GM12878 (cell line): ENCODE results near the gene NAP1L5. TPM values are rescaled to one million over a fixed set of nuclear protein-coding genes. Genes with fewer than 3 reads are reported as not detected.

Experiments used
- ATAC-seq: fragments of 200-7000 bp; cut with Tn5 transposase; 3 replicates; pipeline ENCODE4 v1.9.1; 2020; ENCODE audit warnings: mild to moderate bottlenecking, moderate library complexity
- BruUV-seq: library from RNA; stranded (reverse); fragments of 400-500 nt; replicated peaks from 2 replicates; lab custom pipeline; 2021; lab: Mats Ljungman, UMichigan
- CTCF ChIA-PET: fragments of 300-600 bp; sonication (Branson Sonifier 250); formaldehyde crosslinking; extraction: SDS; loops from one replicate; lab custom pipeline; 2021; ENCODE audit warnings: inconsistent platforms; lab: Yijun Ruan, JAX
- POLR2A ChIA-PET: fragments of 350-600 bp; formaldehyde crosslinking; extraction: SDS; loops from one replicate; lab custom pipeline; 2021; ENCODE audit warnings: inconsistent platforms; lab: Charles Lee
- RAD21 ChIA-PET: fragments of 300-600 bp; sonication (Branson Sonifier 250); formaldehyde crosslinking; loops from one replicate; lab custom pipeline; 2023; ENCODE audit warnings: antibody characterized with exemption; ENCODE audit not compliant: unreplicated experiment; lab: Charles Lee
- SMC1A ChIA-PET: fragments of 300-600 bp; sonication (Branson Sonifier 250); formaldehyde crosslinking; loops from one replicate; lab custom pipeline; 2023; ENCODE audit not compliant: unreplicated experiment, uncharacterized antibody; lab: Charles Lee
- DNase-seq: peaks from one replicate; pipeline ENCODE4 v3.0.0-alpha.2; 2011; ENCODE audit warnings: low read depth, low spot score
- FAIRE-seq: peaks from 3 replicates; lab custom pipeline; 2011; peaks lifted over from hg19 to GRCh38; lab: Jason Lieb, UNC
- H2AFZ ChIP-seq: 2 replicates; pipeline ENCODE4 v1.6.0; 2011; ENCODE audit warnings: low read depth, low read length, control low read depth; ENCODE audit not compliant: control insufficient read depth
- H3K27ac ChIP-seq: 2 replicates; pipeline ENCODE4 v1.5.1; 2011; ENCODE audit warnings: control low read depth; ENCODE audit not compliant: control insufficient read depth, insufficient read depth
- H3K27me3 ChIP-seq, 2 experiments: replicated peaks in 1 of 2; 2 replicates each; pipeline versions ENCODE4 v1.6.0 to v1.6.1; 2011; ENCODE audit warnings: low read length in 1 of 2; ENCODE audit not compliant: control insufficient read depth in 2 of 2, insufficient read depth in 2 of 2
- H3K36me3 ChIP-seq, 2 experiments: 2 replicates each; pipeline ENCODE4 v1.5.1; 2011; ENCODE audit warnings: low read length in 1 of 2; ENCODE audit not compliant: control insufficient read depth in 2 of 2, insufficient read depth in 2 of 2
- H3K4me1 ChIP-seq: 2 replicates; pipeline ENCODE4 v1.6.1; 2011; ENCODE audit warnings: mild to moderate bottlenecking, low read length, moderate library complexity, mixed read lengths; ENCODE audit not compliant: control insufficient read depth, insufficient read depth
- H3K4me2 ChIP-seq: 2 replicates; pipeline ENCODE4 v1.6.0; 2011; ENCODE audit warnings: control low read depth; ENCODE audit not compliant: control insufficient read depth, insufficient read depth
- H3K4me3 ChIP-seq: fragments of 200-600 bp; sonication (generic); 2 replicates; pipeline ENCODE4 v1.5.1; 2016
- H3K79me2 ChIP-seq: 2 replicates; pipeline ENCODE4 v1.6.0; 2011; ENCODE audit warnings: low read length; ENCODE audit not compliant: control insufficient read depth, insufficient read depth
- H3K9ac ChIP-seq: 2 replicates; pipeline ENCODE4 v1.8.0; 2011; ENCODE audit warnings: low read length, control low read depth, mixed read lengths; ENCODE audit not compliant: control insufficient read depth, insufficient read depth
- H3K9me3 ChIP-seq: replicated peaks from 3 replicates; pipeline ENCODE4 v1.5.1; 2011; ENCODE audit warnings: mild to moderate bottlenecking, low read length; ENCODE audit not compliant: control insufficient read depth, insufficient read depth
- H4K20me1 ChIP-seq: 2 replicates; pipeline ENCODE4 v1.6.0; 2011; ENCODE audit not compliant: control insufficient read depth, insufficient read depth
- ATF7 ChIP-seq: fragments of 450-650 bp; IDR thresholded peaks from 2 replicates; pipeline ENCODE4 v1.6.1; 2016; ENCODE audit warnings: low read depth, mild to moderate bottlenecking
- BCL11A ChIP-seq: IDR thresholded peaks from 2 replicates; pipeline ENCODE4 v1.6.1; 2011; ENCODE audit warnings: low read depth, low read length
- CBX5 ChIP-seq: sonication (generic); IDR thresholded peaks from 2 replicates; pipeline ENCODE4 v1.6.1; 2016; ENCODE audit warnings: low read depth, moderate library complexity, mild to moderate bottlenecking, inconsistent platforms
- CHD1 ChIP-seq: IDR thresholded peaks from 2 replicates; pipeline ENCODE4 v1.6.1; 2012; ENCODE audit warnings: low read depth, low read length, improper control_type of control experiment
- CHD4 ChIP-seq: fragments of 200-600 bp; sonication (generic); IDR thresholded peaks from 2 replicates; pipeline ENCODE4 v1.6.1; 2016; ENCODE audit warnings: mild to moderate bottlenecking
- HDAC6 ChIP-seq: fragments of 200-600 bp; sonication (generic); IDR thresholded peaks from one replicate; pipeline ENCODE4 v1.8.0; 2017; ENCODE audit warnings: antibody characterized with exemption; ENCODE audit not compliant: unreplicated experiment
- IKZF1 ChIP-seq: fragments of 450-650 bp; conservative IDR thresholded peaks from 2 replicates; pipeline ENCODE4 v1.6.1; 2017; ENCODE audit warnings: antibody characterized with exemption, mild to moderate bottlenecking
- KDM1A ChIP-seq: fragments of 200-600 bp; sonication (generic); IDR thresholded peaks from 2 replicates; pipeline ENCODE4 v1.6.1; 2016; ENCODE audit warnings: borderline replicate concordance
- KLF5 ChIP-seq: fragments of 450-650 bp; IDR thresholded peaks from 2 replicates; pipeline ENCODE4 v1.6.1; 2014; ENCODE audit warnings: mild to moderate bottlenecking; ENCODE audit not compliant: partially characterized antibody
- PAX8 ChIP-seq: fragments of 450-650 bp; IDR thresholded peaks from 2 replicates; pipeline ENCODE4 v1.6.1; 2017; ENCODE audit warnings: mild to moderate bottlenecking, moderate library complexity
- POLR2AphosphoS2 ChIP-seq: IDR thresholded peaks from 2 replicates; pipeline ENCODE4 v1.6.1; 2011; ENCODE audit warnings: low read depth, mild to moderate bottlenecking, low read length, improper control_type of control experiment, moderate library complexity
- SRF ChIP-seq, 2 experiments: IDR thresholded peaks; 2 replicates each; pipeline ENCODE4 v1.6.1; 2011; ENCODE audit warnings: low read depth in 2 of 2, low read length in 2 of 2, mild to moderate bottlenecking in 1 of 2, moderate library complexity in 1 of 2
- TARDBP ChIP-seq: IDR thresholded peaks from 2 replicates; pipeline ENCODE4 v1.6.1; 2016; ENCODE audit warnings: borderline replicate concordance
- WRNIP1 ChIP-seq: IDR thresholded peaks from 2 replicates; pipeline ENCODE4 v1.6.1; 2011; ENCODE audit warnings: low read depth, low read length, improper control_type of control experiment, borderline replicate concordance
- ZNF24 ChIP-seq: fragments of 450-650 bp; IDR thresholded peaks from 2 replicates; pipeline ENCODE4 v1.6.1; 2017; ENCODE audit warnings: antibody characterized with exemption, mild to moderate bottlenecking
- WGBS: methylation state at CpG from one replicate; pipeline ENCODE4 v1.1.6; 2016; ENCODE audit warnings: low lambda C conversion rate; ENCODE audit not compliant: insufficient replicate concordance, insufficient coverage; ENCODE audit errors: missing lambda C conversion rate; 5-methylcytosine and 5-hydroxymethylcytosine counted together
- in situ Hi-C: fragments of 300-500 bp; cut with MboI; formaldehyde crosslinking; loops from 9 replicates; pipeline ENCODE4 v1.14.3; 2018; ENCODE audit warnings: mixed read lengths
- intact Hi-C: fragments of 100-400 bp; cut with micrococcal nuclease; formaldehyde crosslinking; loops from one replicate; pipeline ENCODE4 v1.14.2; 2022; ENCODE audit not compliant: unreplicated experiment
- polyA plus RNA-seq, 11 experiments: library from polyadenylated mRNA; depleted of rRNA in 4 of 11; unstranded in 6 of 11; stranded (reverse) in 5 of 11; fragments of >200 nt; fragmentation: Nextera tagmentation in 4 of 11; fragmentation: Illumina TruSeq in 1 of 11; extraction: Ambion mirVana in 4 of 11; extraction: Trizol in 1 of 11; gene quantifications; 1 replicate in 1 of 11; 2 replicates in 10 of 11; pipeline versions ENCODE4 v1.2.1 to v1.2.3, GENCODE V29; 2011 to 2016; ENCODE audit warnings: inconsistent platforms in 2 of 11, missing spikeins in 2 of 11, low read depth in 1 of 11
- total RNA-seq, 4 experiments: library from RNA; depleted of rRNA in 3 of 4; stranded (reverse); fragments of >200 nt in 3 of 4; fragmentation: Illumina TruSeq in 1 of 4; extraction: Trizol in 1 of 4; gene quantifications; 2 replicates each; pipeline versions ENCODE4 v1.2.1 to v1.2.3, GENCODE V29; 2013 to 2021
- TF ChIP-seq, protein P1 (sequence below): fragments of 450-650 bp; IDR thresholded peaks from 2 replicates; pipeline ENCODE4 v1.6.1; 2017; ENCODE audit warnings: mild to moderate bottlenecking, low read depth, inconsistent platforms; ENCODE audit not compliant: poor library complexity, severe bottlenecking
- TF ChIP-seq, protein P2 (sequence below): fragments of 450-650 bp; IDR thresholded peaks from 2 replicates; pipeline ENCODE4 v1.6.1; 2018; ENCODE audit warnings: mild to moderate bottlenecking, low read depth, moderate library complexity; ENCODE audit not compliant: partially characterized antibody
- TF ChIP-seq, protein P3 (sequence below): IDR thresholded peaks from 2 replicates; pipeline ENCODE4 v1.6.1; 2011; ENCODE audit warnings: mild to moderate bottlenecking, low read depth, low read length, moderate library complexity; ENCODE audit not compliant: insufficient replicate concordance

Gene NAP1L5
- total and polyA plus RNA-seq, 10 of the 15 experiments (the other 5 are each of a cell fraction or from before 2014, with no cell fraction given) = 2.1 to 5.3 (median 3.7) TPM

DNA sequence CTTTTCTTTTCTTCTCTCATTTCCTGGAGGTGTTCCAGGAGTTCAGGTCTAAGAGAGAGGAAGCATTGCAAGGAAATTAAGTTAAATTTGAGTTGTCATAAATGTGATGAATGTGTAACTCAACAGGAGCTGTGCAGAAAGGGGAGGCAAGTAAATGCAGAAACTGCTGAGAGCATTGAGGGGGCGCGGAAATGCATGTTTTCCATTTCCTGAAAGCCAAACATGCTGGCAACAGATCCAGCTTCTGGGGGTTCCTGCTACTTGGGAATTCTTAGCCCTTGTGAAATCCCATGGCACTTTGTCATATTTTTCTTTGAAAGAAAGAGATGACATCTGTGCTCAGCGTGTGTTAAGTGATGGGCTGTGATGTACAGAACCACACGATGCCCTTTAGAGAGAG is 33.8 kb upstream of the NAP1L5 start:
- POLR2A ChIA-PET = no interaction called here
- RAD21 ChIA-PET = no interaction called here
- FAIRE-seq (no peak), ATAC-seq (no peak), DNase-seq (no peak)
- SMC1A ChIA-PET = interaction anchor here (1.2 to 1.9 kb wide), 3 partner anchors 8 to 192 kb away, joined by 3 to 7 read pairs (median 4); no protein-coding TSS in a partner anchor
- Histone ChIP-seq H3K79me2 (no peaks in the 10 kb centered on the region), H3K4me3 (no peak overlapping the region), H3K4me1 (no peaks in the 10 kb centered on the region), H4K20me1 (no peaks in the 10 kb centered on the region), H3K27me3 (no peaks in the 10 kb centered on the region), H3K9me3 (no peaks in the 10 kb centered on the region), H3K27ac (no peak overlapping the region), H2AFZ (no peak overlapping the region), H3K36me3 (no peaks in the 10 kb centered on the region), H3K4me2 (no peak overlapping the region), H3K9ac (no peak overlapping the region)
- CTCF ChIA-PET = interaction anchor here (1.3 to 1.9 kb wide), 2 partner anchors 36 to 192 kb away, joined by 3 to 7 read pairs; no protein-coding TSS in a partner anchor
- BruUV-seq = no TSS peak
- in situ Hi-C loops = no loop called here
- 94% methylated on average over 4 of the region's 4 CpGs for WGBS
- intact Hi-C loops = no loop called here
- no peak for TF ChIP-seq CBX5
- TF ChIP-seq CHD1 = no peak
- TF ChIP-seq, protein P1, sequence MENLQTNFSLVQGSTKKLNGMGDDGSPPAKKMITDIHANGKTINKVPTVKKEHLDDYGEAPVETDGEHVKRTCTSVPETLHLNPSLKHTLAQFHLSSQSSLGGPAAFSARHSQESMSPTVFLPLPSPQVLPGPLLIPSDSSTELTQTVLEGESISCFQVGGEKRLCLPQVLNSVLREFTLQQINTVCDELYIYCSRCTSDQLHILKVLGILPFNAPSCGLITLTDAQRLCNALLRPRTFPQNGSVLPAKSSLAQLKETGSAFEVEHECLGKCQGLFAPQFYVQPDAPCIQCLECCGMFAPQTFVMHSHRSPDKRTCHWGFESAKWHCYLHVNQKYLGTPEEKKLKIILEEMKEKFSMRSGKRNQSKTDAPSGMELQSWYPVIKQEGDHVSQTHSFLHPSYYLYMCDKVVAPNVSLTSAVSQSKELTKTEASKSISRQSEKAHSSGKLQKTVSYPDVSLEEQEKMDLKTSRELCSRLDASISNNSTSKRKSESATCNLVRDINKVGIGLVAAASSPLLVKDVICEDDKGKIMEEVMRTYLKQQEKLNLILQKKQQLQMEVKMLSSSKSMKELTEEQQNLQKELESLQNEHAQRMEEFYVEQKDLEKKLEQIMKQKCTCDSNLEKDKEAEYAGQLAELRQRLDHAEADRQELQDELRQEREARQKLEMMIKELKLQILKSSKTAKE = no peak
- TF ChIP-seq SRF (IDR thresholded peaks at IDR 0.05; ENCODE audit: low read depth in 2 of 2, low read length in 2 of 2) = no peak
- TF ChIP-seq KLF5 = no peak
- TF ChIP-seq WRNIP1 = no peak
- TF ChIP-seq KDM1A = no peak
- no peak for TF ChIP-seq POLR2AphosphoS2
- no peak for TF ChIP-seq PAX8
- TF ChIP-seq, protein P2, sequence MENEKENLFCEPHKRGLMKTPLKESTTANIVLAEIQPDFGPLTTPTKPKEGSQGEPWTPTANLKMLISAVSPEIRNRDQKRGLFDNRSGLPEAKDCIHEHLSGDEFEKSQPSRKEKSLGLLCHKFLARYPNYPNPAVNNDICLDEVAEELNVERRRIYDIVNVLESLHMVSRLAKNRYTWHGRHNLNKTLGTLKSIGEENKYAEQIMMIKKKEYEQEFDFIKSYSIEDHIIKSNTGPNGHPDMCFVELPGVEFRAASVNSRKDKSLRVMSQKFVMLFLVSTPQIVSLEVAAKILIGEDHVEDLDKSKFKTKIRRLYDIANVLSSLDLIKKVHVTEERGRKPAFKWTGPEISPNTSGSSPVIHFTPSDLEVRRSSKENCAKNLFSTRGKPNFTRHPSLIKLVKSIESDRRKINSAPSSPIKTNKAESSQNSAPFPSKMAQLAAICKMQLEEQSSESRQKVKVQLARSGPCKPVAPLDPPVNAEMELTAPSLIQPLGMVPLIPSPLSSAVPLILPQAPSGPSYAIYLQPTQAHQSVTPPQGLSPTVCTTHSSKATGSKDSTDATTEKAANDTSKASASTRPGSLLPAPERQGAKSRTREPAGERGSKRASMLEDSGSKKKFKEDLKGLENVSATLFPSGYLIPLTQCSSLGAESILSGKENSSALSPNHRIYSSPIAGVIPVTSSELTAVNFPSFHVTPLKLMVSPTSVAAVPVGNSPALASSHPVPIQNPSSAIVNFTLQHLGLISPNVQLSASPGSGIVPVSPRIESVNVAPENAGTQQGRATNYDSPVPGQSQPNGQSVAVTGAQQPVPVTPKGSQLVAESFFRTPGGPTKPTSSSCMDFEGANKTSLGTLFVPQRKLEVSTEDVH = no peak
- TF ChIP-seq BCL11A = no peak
- no peak for TF ChIP-seq CHD4
- no peak for TF ChIP-seq TARDBP
- TF ChIP-seq ATF7 = no peak
- no peak for TF ChIP-seq HDAC6
- no peak for TF ChIP-seq IKZF1
- TF ChIP-seq, protein P3, sequence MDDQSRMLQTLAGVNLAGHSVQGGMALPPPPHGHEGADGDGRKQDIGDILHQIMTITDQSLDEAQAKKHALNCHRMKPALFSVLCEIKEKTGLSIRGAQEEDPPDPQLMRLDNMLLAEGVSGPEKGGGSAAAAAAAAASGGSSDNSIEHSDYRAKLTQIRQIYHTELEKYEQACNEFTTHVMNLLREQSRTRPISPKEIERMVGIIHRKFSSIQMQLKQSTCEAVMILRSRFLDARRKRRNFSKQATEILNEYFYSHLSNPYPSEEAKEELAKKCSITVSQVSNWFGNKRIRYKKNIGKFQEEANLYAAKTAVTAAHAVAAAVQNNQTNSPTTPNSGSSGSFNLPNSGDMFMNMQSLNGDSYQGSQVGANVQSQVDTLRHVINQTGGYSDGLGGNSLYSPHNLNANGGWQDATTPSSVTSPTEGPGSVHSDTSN = no peak
- no peak for TF ChIP-seq ZNF24
- TF ChIP-seq, all 136 proteins: peak for 0
